ENCODE data around the gene ANAPC7. TPM values are rescaled to one million over a fixed set of nuclear protein-coding genes. Genes with fewer than 3 reads are reported as not detected.

Gene ANAPC7
- total RNA-seq, 2 donors from 2014 or later = 25.9 to 45.8 TPM

DNA sequence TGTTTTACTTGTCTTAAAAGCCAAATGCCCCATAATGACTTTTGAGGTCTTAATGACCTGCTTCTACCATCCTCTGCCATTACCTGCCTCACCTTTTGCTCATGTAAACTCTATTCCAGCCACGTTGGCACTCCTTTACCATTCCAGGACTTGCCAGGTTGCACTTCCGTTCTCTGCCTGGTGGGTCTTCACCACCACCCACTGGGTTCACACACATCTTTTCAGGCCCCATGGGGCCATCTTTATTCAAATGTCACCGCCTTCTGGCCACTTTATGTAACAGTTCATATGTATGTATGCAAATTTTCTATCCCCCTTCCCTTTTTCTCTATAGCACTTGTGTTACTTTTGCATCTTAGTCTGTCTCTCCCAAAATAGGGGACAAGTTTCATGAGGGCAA, 64.8 kb downstream of the ANAPC7 start:
- intact Hi-C loops (cut with DNase I) = no loop called here
- ATAC-seq (no peak), DNase-seq (no peak)
- peaks cover 8 to 49% of the 10 kb centered on the region in 2 donors for H3K36me3 ChIP-seq (replicated peaks in 1 of 2; ENCODE audit: insufficient read depth in 1 of 2, low read depth in 2 of 2)
- no peaks in the 10 kb centered on the region for H3K27me3 ChIP-seq
- no peak overlapping the region for H3K4me3 ChIP-seq
- peaks cover 16% of the 10 kb centered on the region for H3K4me1 ChIP-seq
- H3K9me3 ChIP-seq = no peaks in the 10 kb centered on the region
- WGBS, 2 donors = 77 to 87% methylated on average over 3 of the region's 3 CpGs
- H3K27ac ChIP-seq = no peak overlapping the region
- TF ChIP-seq, protein P1, sequence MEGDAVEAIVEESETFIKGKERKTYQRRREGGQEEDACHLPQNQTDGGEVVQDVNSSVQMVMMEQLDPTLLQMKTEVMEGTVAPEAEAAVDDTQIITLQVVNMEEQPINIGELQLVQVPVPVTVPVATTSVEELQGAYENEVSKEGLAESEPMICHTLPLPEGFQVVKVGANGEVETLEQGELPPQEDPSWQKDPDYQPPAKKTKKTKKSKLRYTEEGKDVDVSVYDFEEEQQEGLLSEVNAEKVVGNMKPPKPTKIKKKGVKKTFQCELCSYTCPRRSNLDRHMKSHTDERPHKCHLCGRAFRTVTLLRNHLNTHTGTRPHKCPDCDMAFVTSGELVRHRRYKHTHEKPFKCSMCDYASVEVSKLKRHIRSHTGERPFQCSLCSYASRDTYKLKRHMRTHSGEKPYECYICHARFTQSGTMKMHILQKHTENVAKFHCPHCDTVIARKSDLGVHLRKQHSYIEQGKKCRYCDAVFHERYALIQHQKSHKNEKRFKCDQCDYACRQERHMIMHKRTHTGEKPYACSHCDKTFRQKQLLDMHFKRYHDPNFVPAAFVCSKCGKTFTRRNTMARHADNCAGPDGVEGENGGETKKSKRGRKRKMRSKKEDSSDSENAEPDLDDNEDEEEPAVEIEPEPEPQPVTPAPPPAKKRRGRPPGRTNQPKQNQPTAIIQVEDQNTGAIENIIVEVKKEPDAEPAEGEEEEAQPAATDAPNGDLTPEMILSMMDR (IDR thresholded peaks at IDR 0.05) = no peak
- TF ChIP-seq POLR2A (IDR thresholded peaks at IDR 0.05) = no peak

DNA sequence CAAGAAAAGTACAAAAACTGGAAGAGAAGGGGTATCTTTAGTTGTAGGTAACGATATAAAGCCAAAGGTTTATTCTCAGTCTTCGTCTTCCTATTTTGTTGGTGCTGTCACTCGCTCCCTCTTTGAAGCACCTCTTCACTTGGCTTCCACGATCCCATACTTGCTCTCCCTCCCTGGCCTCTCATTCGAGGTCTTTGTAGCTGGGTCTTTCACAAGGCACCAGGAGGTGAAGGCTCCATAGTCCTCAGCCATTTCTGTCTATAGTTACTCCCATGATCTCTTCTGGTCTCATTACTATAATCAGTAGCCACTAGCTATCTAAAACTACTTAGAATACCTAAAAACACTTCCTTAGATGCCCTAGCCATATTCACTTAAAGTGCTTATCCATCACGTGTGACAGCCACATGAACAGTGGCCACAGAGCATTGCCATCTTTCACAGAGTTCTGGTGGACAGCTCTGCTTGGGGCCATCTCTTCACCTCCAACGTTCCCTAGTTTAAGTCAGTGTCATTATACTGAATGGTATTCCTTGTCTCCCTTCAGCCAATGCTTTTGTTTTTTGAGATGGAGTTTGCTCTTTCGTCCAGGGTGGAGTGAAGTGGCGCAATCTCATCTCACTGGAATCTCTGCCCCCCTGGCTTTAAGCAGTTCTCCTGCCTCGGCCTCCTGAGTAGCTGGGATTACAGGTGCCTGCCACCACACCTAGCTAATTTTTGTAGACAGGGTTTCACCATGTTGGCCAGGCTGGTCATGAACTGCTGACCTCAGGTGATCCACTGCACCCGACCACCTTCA, 65.4 kb downstream of the ANAPC7 start:
- ATAC-seq = no peak
- TF ChIP-seq, protein P1 (IDR thresholded peaks at IDR 0.05) = no peak
- TF ChIP-seq POLR2A (IDR thresholded peaks at IDR 0.05) = no peak
- H3K9me3 ChIP-seq = no peaks in the 10 kb centered on the region
- H3K4me3 ChIP-seq = no peak overlapping the region
- H3K4me1 ChIP-seq = peaks cover 16% of the 10 kb centered on the region
- H3K27ac ChIP-seq = no peak overlapping the region
- intact Hi-C loops (cut with DNase I) = no loop called here
- peaks cover 8 to 49% of the 10 kb centered on the region in 2 donors for H3K36me3 ChIP-seq (replicated peaks in 1 of 2; ENCODE audit: insufficient read depth in 1 of 2, low read depth in 2 of 2)
- no peak for DNase-seq
- no peaks in the 10 kb centered on the region for H3K27me3 ChIP-seq
- 88 to 92% methylated on average over 11 of the region's 11 CpGs for WGBS, 2 donors

DNA sequence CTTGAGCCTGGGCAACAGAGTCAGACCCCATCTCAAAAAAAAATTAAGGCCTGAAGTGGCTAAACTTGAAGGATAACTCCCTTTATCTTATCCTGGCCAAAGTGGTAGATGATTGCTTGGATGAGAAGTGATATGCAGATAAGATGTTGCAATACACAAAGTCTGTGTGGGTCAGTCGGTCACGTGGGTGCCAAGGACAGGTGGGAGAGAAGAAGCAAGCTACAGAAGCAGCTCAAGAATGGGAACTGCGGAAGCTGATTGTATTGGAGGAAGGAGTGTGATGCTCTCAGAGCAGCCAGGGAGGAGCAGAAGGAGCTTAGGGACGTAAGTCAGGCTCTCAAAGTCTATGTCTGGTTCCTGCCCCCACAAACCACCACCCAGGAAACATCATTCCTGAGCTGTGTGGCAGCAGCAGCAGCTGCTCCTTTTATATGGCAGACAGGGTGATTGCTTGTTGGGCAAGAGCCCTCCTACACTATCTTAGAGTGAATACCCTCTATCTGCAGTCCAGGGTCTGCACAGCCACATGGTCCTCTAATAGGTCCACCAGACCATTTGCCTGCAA, 67.9 kb downstream of the ANAPC7 start:
- Histone ChIP-seq H3K9me3 (no peaks in the 10 kb centered on the region), H3K4me1 (peaks cover 16% of the 10 kb centered on the region), H3K36me3 (replicated peaks in 1 of 2; ENCODE audit: insufficient read depth in 1 of 2, low read depth in 2 of 2) (peaks cover 0 to 35% of the 10 kb centered on the region in 2 donors), H3K27ac (no peak overlapping the region), H3K27me3 (no peaks in the 10 kb centered on the region), H3K4me3 (no peak overlapping the region)
- no peak for DNase-seq
- 69 to 85% methylated on average over 4 of the region's 4 CpGs for WGBS, 2 donors
- no peak for TF ChIP-seq POLR2A (IDR thresholded peaks at IDR 0.05)
- TF ChIP-seq, protein P1 (IDR thresholded peaks at IDR 0.05) = no peak
- intact Hi-C loops (cut with DNase I) = no loop called here
- ATAC-seq = no peak

DNA sequence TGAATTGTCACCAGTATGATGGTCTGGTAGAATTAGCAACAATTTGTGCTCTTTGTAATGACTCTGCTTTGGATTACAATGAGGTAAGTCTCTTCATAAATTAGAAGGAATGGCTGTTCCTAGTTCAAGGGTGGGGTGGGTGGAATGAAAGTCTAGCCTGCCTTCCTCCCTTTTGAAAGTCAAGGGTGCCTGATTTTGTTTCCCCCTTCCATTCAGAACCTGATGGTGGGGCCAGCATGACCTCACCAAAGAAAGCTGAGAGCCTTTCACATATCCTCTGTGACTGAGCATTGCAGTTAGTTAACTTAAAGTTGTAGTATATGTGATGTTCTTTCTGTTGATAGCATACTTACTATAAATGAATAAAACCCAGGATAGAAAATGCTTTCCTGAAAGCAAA, 70.3 kb downstream of the ANAPC7 start:
- no peaks in the 10 kb centered on the region for H3K27me3 ChIP-seq

More for the DNA sequence above, 70.3 kb downstream of the ANAPC7 start:
- Histone ChIP-seq H3K4me3 (no peak overlapping the region), H3K4me1 (no peaks in the 10 kb centered on the region), H3K27ac (no peak overlapping the region), H3K36me3 (replicated peaks in 1 of 2; ENCODE audit: insufficient read depth in 1 of 2, low read depth in 2 of 2) (peaks cover 3 to 38% of the 10 kb centered on the region in 2 donors), H3K9me3 (no peaks in the 10 kb centered on the region)
- DNase-seq = no peak
- intact Hi-C loops (cut with DNase I) = no loop called here
- TF ChIP-seq POLR2A (IDR thresholded peaks at IDR 0.05) = no peak
- TF ChIP-seq, protein P1 (IDR thresholded peaks at IDR 0.05) = no peak
- ATAC-seq = no peak

All from body of pancreas (tissue), 4 donors.